Measurements from ENCODE around the gene LY6G6D.
A peak's percentile ranks its signal among the peaks of the same experiment; 100 is the strongest.

LY6G6D gene

DNA sequence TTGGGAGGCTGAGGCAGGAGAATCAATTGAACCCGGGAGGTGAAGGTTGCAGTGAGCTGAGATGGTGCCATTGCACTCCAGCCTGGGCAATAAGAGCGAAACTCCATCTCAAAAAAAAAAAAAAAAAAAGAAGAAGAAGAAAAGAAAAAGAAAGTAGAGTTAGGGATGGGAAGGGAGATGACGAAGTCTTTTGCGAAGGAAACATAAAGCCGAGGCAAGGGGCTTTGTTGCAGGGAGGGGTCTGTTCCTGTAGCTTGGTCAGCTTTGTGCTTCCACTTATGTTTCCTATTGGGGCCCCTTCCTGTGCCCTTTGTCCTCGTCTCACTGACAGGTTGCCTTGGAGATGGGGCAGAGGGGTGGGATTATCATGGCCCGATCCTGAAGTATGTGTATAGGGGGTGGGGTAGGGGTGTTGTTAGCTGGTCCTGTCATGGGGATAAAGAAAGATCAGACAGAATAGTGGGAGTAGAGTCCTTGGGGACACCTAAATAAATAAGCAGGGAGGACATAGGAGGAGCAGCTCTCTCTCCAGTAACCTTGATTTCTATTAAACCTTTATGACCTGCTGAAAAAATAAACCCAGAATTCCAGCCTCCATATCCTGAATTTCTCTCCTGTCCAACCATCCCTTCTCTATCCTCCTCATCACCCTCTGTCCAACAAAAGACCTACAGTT, 22.3 kb downstream of the LY6G6D start:
- no peak for DNase-seq

DNA sequence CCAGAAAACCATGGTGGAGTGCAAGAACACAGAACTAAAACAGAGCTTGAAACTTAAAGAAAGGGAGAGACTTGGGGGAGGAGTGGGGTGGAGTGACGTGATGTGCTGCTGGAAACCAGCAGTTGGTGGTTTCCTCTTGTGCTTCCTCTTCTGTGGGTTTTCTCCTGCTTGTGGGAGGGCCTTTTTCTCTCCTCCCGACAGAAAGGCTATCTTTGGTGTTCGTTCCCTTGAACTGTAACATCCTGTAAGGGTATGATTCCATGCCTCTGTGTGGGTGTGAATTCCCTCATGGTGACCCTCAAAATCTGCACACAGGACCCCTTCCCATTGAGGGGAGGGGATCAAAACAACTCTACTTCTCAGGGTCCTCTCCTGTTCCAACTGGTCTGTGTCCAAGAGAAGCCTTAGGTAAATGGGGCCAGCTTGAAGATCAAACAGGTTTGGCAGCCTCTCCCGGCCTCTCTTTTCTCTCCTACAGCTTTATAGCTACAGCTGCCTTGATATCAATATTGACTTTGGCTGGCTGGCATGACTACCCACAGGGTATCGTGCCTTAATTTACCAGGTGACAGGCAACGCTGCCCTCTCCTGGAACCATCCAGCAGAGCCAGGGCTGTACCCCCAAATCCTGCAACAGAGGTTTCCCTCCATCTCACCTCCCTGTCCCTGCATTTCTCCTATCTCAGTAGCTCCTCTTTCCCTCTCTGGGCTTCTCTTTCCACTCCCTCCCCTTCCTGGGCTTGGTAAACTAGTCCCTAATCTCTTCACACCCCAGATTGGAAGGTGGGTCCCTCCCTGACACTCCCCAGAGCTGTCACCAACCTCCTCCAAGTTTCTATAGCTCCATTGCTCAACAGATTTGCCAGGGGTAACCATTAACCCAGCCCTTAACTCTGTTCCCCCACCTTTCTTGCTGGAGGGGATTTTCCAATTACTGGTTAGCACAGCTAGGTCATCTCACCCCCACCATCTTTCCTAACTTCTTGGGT, 23.1 kb downstream of the LY6G6D start:
- peak; percentile 81 for DNase-seq

- DNase-seq, result peak; percentile 100
These were observed 24.7 kb downstream of the LY6G6D start, which contains the start of gene MSH5 for GRCh38 chr6:31739639-31740396. MSH5 (plus strand) TSS chr6:31740005; CDS start chr6:31740467, 462 bp downstream.

DNA sequence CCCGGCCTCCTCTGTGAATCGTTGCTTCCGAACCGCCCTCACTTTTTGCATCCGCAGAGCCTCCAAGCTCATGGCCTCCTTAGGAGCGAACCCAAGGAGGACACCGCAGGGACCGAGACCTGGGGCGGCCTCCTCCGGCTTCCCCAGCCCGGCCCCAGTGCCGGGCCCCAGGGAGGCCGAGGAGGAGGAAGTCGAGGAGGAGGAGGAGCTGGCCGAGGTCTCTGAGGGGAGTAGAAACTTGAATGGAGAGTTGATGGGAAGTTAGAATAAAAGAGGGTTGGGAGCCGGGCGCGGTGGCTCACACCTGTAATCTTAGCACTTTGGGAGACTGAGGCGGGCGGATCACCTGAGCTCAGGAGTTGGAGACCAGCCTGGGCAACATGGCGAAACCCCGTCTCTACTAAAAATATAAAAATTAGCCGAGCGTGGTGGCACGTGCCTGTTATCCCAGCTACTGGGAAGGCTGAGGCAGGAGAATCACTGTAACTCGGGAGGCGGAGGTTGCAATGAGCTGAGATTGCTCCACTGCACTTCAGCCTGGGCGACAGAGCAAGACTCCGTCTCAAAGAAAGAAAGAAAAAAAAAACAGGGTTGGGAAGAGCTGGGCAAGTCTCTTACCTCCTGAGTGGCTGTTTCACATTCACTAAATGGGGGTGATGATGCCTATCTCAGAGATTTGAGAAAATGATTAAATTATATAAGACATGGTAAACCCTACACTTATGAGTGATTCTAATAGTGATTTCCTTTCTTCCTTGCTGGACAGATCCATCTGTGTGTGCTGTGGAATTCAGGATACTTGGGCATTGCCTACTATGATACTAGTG, 25.5 kb downstream of the LY6G6D start:
- no peak for DNase-seq

DNA sequence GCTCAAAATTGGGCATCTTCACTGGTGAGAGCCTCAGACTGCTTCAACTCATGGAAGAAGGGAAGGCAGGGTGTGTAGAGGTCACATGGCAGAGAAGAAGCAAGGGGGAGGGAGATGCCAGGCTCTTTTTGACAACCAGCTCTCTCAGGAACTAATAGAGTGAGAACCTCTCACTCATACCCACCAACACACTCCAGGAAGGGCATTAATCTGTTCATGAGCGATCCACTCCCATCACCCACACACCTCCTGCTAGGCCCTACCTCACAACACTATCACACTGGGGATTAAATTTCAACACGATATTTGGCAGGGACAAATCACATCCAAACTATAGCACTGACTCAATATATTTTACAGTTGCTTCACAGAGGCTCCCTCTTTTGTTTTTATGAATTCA, 26.7 kb downstream of the LY6G6D start:
- DNase-seq, result no peak

GRCh38 chr6:31742894-31743293, 27.7 kb downstream of the LY6G6D start:
- no peak for DNase-seq

DNA sequence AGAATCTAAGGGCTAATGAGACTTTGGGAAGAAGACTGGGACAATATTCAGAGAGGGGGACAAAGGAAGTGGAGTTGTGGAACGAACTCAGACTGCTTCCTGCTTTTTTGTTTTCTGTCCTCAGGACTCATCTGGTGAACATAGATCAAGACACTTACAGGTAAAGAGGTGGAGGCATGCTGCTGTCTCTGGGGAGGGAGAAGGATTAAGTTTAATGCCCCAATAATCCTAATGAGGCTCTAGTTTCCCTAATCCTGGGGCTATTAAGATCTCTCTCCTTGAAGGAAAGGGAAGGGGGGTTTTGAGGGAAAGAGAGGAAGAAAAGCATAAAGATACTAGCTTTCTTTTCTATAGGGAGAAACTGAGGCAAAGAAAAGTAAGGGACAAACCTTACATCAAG, 29.3 kb downstream of the LY6G6D start:
- no peak for DNase-seq

DNA sequence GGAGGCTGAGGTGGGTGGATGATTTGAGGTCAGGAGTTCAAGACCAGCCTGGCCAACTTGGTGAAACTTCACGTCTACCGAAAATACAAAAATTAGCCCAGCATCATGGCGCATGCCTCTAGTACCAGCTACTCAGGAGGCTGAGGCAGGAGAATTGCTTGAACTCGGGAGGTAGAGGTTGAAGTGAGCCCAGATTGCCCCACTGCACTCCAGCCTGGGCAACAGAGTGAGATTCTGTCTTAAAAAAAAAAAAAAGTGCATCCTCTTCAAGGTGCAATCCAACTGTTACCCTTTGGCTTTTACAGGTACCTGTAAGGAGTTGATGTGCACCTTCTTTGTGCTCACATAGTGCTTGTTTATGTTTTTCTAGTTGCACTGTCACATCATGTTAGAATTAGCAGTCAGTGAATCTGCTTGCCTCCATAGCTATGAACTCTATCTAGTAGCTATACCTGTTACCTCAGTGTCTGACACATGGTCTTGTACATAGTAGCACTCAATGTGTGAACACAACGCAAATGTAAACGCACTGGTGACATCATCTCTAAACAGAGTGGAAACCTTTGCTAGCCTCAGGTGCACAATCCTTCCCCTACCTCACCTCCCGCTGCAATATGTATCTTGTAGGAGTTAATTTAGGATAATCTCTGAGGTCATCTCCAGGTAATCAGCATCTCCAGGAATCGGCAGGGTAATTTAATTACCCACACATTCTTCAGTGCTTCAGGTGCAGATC, 34.3 kb downstream of the LY6G6D start:
- no peak for DNase-seq

- DNase-seq, result peak; percentile 65
These were observed 35.4 kb downstream of the LY6G6D start for GRCh38 chr6:31750411-31751022.

GRCh38 chr6:31752739-31753319, 37.7 kb downstream of the LY6G6D start:
- peak; percentile 80 for DNase-seq

DNA sequence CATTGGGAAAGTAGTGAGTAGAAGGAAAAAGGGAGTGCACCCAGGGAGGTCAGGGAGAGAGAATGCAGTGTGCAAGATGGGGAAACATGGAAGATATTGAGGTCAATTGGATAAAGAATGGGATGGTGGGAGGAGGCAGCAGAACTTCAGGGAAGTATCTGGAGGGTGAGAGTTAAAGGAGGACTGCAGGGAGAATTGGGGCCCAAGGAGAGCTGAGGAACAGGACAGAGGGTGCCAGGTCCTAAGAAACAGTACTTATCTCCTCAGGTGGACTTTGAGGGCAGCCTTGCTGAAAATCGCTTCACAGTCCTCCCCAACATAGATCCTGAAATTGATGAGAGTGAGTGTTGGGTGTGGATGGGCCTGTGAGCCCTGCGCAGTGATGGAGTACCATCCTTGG, 43.1 kb downstream of the LY6G6D start:
- DNase-seq, result no peak

- DNase-seq, result no peak
These were observed 45.6 kb downstream of the LY6G6D start for GRCh38 chr6:31760790-31761189.

DNA sequence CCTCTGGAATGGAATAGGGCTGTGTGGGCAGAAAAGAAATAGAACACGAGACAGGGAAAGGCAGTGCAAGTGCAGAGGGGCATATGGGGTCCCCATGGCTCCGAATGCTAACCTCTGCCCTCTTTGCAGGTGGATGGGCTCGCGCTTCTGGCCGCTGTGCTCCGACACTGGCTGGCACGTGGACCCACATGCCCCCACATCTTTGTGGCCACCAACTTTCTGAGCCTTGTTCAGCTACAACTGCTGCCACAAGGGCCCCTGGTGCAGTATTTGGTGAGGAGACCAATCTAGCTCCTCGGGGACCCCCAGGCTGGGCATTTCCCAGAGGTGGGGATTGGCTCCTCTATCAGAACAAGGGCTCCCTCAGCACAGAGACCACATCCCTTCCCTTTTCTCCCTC, 46.2 kb downstream of the LY6G6D start:
- no peak for DNase-seq

GRCh38 chr6:31762356-31762755, 47.2 kb downstream of the LY6G6D start, which contains the start of gene SAPCD1:
SAPCD1 (plus strand) TSS chr6:31762656; CDS start chr6:31763055, 399 bp downstream.
- DNase-seq, result no peak

DNA sequence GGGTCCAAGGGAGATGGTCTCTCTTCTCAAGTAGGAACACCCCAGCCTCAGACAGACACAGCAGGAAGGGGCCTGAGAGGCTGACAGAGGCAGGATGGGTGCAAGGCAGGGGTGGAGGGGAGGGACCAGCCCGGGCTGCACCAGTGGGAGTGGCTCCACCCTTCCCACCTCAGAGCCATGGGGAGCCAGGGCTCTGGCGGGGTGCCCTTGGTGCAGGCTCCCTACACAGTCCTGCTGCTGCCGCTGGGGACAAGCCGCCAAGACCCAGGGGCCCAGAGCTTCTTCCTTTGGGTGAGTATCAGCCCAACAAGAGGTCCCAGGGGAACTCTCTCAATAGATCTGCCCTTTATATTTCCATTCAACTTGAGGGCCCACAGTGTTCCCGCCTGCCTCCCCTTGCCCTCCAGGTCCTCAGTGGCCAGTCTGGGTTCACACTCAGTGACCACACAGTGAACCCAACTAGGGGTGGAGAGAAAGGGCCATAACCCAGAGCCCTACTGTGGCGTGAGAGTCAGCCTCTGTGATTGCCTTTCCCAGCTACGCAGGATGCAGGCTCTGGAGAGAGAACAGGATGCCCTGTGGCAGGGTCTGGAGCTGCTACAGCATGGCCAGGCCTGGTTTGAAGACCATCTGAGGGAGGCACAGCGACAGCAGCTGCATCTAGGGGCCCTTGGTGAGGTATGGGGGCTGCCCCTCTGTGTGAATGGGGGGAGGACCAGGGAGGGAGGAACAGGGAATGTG, 47.9 kb downstream of the LY6G6D start:
- no peak for DNase-seq

GRCh38 chr6:31763619-31763940, 48.4 kb downstream of the LY6G6D start:
- peak; percentile 62 for DNase-seq

DNA sequence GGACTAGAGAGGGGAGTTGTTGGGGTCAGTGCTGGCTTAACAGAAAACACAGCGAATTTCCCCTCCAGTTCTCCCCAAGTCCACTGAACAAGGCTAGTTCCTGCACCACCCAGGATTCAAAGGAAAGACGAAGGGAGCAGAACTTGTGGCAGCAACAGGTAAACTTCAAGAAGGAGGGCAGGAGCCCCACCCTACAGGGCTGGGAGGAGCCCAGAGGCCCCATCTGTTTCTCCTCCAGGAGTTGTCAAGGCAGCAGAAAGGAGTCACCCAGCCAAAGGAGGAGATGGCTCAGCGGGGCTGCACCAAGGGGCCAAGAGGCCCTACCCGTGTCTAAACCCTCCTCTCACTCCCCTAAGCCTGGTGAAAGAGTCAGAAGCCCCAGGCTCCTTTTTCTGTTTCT, 49.0 kb downstream of the LY6G6D start:
- DNase-seq, result no peak

DNA sequence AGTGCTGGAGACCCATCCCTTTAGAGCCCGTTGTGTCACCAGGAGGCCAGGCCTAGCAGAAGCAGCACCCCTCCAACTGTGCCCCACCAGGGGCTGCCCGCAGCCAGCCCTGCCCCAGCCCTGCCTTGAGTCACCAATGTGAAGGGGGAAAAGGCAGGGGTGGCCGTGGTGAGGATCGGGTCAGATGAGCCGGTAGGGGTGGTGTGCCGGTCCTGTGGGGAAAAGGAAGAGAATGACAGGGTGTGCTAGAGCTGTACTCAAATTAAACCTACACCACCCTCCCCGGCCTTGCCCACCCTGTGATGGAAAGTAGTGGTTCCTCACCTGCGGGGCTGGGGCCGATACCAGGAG, 50.4 kb downstream of the LY6G6D start:
- no peak for DNase-seq

GRCh38 chr6:31765910-31766794, 51.0 kb downstream of the LY6G6D start:
- DNase-seq, result no peak
